Calu3 (cell line): ENCODE results near the gene LRMDA. TPM values are rescaled to one million over a fixed set of nuclear protein-coding genes. Genes with fewer than 3 reads are reported as not detected.

Source experiments
- BruUV-seq: library from RNA; stranded (reverse); fragments of 400-500 nt; replicated peaks from 2 replicates; lab custom pipeline; 2021; lab: Mats Ljungman, UMichigan
- CTCF ChIA-PET: fragments of 300-600 bp; sonication (Branson Sonifier 250); formaldehyde crosslinking; loops from one replicate; lab custom pipeline; 2022; ENCODE audit warnings: antibody characterized with exemption; lab: Charles Lee
- DNase-seq: peaks from one replicate; pipeline ENCODE4 v3.0.0; 2022
- H3K27ac Mint-ChIP-seq: one replicate; pipeline ENCODE4 v1.8.0; 2022; ENCODE audit warnings: mixed read lengths; ENCODE audit not compliant: unreplicated experiment
- H3K27me3 Mint-ChIP-seq: one replicate; pipeline ENCODE4 v1.8.0; 2022; ENCODE audit warnings: mixed read lengths; ENCODE audit not compliant: unreplicated experiment
- H3K36me3 Mint-ChIP-seq: one replicate; pipeline ENCODE4 v1.8.0; 2022; ENCODE audit warnings: mild to moderate bottlenecking, moderate library complexity, mixed read lengths; ENCODE audit not compliant: insufficient read depth, unreplicated experiment
- H3K4me1 Mint-ChIP-seq: one replicate; pipeline ENCODE4 v1.8.0; 2022; ENCODE audit warnings: mild to moderate bottlenecking, low read depth, mixed read lengths; ENCODE audit not compliant: unreplicated experiment
- H3K4me3 Mint-ChIP-seq: one replicate; pipeline ENCODE4 v1.8.0; 2022; ENCODE audit warnings: mild to moderate bottlenecking, low read depth, moderate library complexity, mixed read lengths; ENCODE audit not compliant: unreplicated experiment
- H3K9me3 Mint-ChIP-seq: one replicate; pipeline ENCODE4 v1.8.0; 2022; ENCODE audit warnings: low read depth, mixed read lengths; ENCODE audit not compliant: unreplicated experiment
- CTCF ChIP-seq: fragments of 200-600 bp; IDR thresholded peaks from one replicate; pipeline ENCODE4 v1.8.0; 2022; ENCODE audit warnings: antibody characterized with exemption; ENCODE audit not compliant: unreplicated experiment
- intact Hi-C: fragments of 100-400 bp; cut with micrococcal nuclease; formaldehyde crosslinking; loops from one replicate; pipeline ENCODE4 v1.10.0; 2022; ENCODE audit not compliant: unreplicated experiment
- total RNA-seq: library from RNA; stranded (reverse); gene quantifications from 2 replicates; pipeline ENCODE4 v1.2.3, GENCODE V29; 2022

The LRMDA gene
- total RNA-seq, 1 experiment from 2014 or later, result 7.6 TPM

GRCh38 chr10:76388321-76389023, 957.0 kb downstream of the LRMDA start:
- intact Hi-C loops, result no loop called here
- Mint-ChIP-seq H3K27ac (no peak overlapping the region), H3K9me3 (peaks cover 25% of the 10 kb centered on the region), H3K36me3 (no peaks in the 10 kb centered on the region), H3K4me3 (no peak overlapping the region), H3K4me1 (no peaks in the 10 kb centered on the region), H3K27me3 (no peaks in the 10 kb centered on the region)
- no peak for TF ChIP-seq CTCF
- no TSS peak for BruUV-seq
- DNase-seq, result no peak
- CTCF ChIA-PET, result no interaction called here

GRCh38 chr10:76393875-76394706, 962.7 kb downstream of the LRMDA start:
- Mint-ChIP-seq H3K36me3 (no peaks in the 10 kb centered on the region), H3K27ac (no peak overlapping the region), H3K27me3 (no peaks in the 10 kb centered on the region), H3K9me3 (peaks cover 18% of the 10 kb centered on the region), H3K4me3 (no peak overlapping the region), H3K4me1 (no peaks in the 10 kb centered on the region)
- BruUV-seq, result no TSS peak
- CTCF ChIA-PET, result no interaction called here
- intact Hi-C loops, result no loop called here
- TF ChIP-seq CTCF, result no peak
- DNase-seq, result no peak

- Mint-ChIP-seq H3K9me3 (peaks cover 17% of the 10 kb centered on the region), H3K27ac (no peak overlapping the region), H3K27me3 (no peaks in the 10 kb centered on the region), H3K36me3 (no peaks in the 10 kb centered on the region), H3K4me1 (no peaks in the 10 kb centered on the region), H3K4me3 (no peak overlapping the region)
- no TSS peak for BruUV-seq
- no peak for DNase-seq
- CTCF ChIA-PET, result no interaction called here
- intact Hi-C loops, result no loop called here
- no peak for TF ChIP-seq CTCF
Observed at GRCh38 chr10:76394707-76395042, 963.3 kb downstream of the LRMDA start.

GRCh38 chr10:76395251-76395650, 963.8 kb downstream of the LRMDA start:
- CTCF ChIA-PET, result no interaction called here
- no peaks in the 10 kb centered on the region for H3K36me3 Mint-ChIP-seq
- no peaks in the 10 kb centered on the region for H3K4me1 Mint-ChIP-seq
- no TSS peak for BruUV-seq
- H3K27ac Mint-ChIP-seq, result no peak overlapping the region
- peaks cover 16% of the 10 kb centered on the region for H3K9me3 Mint-ChIP-seq
- no peaks in the 10 kb centered on the region for H3K27me3 Mint-ChIP-seq
- no peak overlapping the region for H3K4me3 Mint-ChIP-seq
- intact Hi-C loops, result no loop called here
- DNase-seq, result no peak
- TF ChIP-seq CTCF, result no peak
